Measurements from ENCODE around the gene KLHL1.

DNA sequence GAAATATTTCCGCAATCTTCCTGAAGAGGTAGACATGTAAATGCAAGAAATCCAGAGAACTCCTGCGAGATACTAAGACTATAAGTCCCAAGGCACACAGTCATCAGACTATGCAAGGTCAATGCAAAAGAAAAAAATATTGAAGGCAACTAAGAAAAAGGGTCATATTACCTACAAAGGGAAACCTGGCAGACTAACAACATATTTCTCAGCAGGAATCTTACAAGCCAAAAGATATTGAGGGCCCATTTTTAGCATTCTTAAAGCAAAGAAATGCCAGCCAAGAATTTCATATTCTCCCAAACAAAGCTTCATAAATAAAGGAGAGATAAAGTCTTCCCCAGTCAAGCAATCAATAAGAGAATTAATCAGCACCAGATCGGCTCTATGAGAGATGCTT is 299.1 kb downstream of the KLHL1 start:
- TF ChIP-seq POLR2A (IDR thresholded peaks at IDR 0.05; ENCODE audit: borderline replicate concordance, extremely low read depth, insufficient read depth, insufficient read length): no peak
- TF ChIP-seq, protein P1, sequence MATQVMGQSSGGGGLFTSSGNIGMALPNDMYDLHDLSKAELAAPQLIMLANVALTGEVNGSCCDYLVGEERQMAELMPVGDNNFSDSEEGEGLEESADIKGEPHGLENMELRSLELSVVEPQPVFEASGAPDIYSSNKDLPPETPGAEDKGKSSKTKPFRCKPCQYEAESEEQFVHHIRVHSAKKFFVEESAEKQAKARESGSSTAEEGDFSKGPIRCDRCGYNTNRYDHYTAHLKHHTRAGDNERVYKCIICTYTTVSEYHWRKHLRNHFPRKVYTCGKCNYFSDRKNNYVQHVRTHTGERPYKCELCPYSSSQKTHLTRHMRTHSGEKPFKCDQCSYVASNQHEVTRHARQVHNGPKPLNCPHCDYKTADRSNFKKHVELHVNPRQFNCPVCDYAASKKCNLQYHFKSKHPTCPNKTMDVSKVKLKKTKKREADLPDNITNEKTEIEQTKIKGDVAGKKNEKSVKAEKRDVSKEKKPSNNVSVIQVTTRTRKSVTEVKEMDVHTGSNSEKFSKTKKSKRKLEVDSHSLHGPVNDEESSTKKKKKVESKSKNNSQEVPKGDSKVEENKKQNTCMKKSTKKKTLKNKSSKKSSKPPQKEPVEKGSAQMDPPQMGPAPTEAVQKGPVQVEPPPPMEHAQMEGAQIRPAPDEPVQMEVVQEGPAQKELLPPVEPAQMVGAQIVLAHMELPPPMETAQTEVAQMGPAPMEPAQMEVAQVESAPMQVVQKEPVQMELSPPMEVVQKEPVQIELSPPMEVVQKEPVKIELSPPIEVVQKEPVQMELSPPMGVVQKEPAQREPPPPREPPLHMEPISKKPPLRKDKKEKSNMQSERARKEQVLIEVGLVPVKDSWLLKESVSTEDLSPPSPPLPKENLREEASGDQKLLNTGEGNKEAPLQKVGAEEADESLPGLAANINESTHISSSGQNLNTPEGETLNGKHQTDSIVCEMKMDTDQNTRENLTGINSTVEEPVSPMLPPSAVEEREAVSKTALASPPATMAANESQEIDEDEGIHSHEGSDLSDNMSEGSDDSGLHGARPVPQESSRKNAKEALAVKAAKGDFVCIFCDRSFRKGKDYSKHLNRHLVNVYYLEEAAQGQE (IDR thresholded peaks at IDR 0.05; ENCODE audit: low read depth): no peak

Data from HCT116 (cell line).